Stimulated activated naive CD8-positive, alpha-beta T cell treated with anti-CD3 and anti-CD28 coated beads, Interleukin-15, Interleukin-2, amounts not matched to agents 100 ng/mL and 50 ng/mL, for 24 hours (primary cell): Measurements from ENCODE around the gene OOSP1.
"Not testable (repeated sequence)": the region's sequence is repeated elsewhere in the genome, so short reads cannot be mapped to it uniquely, and the experiment has no call there.

Source experiments
- H3K27ac Mint-ChIP-seq: one replicate; pipeline ENCODE4 v1.8.0; 2021; ENCODE audit warnings: mild to moderate bottlenecking, mixed read lengths
- H3K27me3 Mint-ChIP-seq: one replicate; pipeline ENCODE4 v1.8.0; 2021; ENCODE audit warnings: mixed read lengths
- H3K36me3 Mint-ChIP-seq: one replicate; pipeline ENCODE4 v1.8.0; 2021; ENCODE audit warnings: low read depth, mixed read lengths
- H3K4me1 Mint-ChIP-seq: one replicate; pipeline ENCODE4 v1.8.0; 2021; ENCODE audit warnings: low read depth, mixed read lengths
- H3K4me3 Mint-ChIP-seq: one replicate; pipeline ENCODE4 v1.8.0; 2021; ENCODE audit warnings: mild to moderate bottlenecking, mixed read lengths
- H3K9me3 Mint-ChIP-seq: one replicate; pipeline ENCODE4 v1.8.0; 2021; ENCODE audit warnings: mixed read lengths

Gene OOSP1

GRCh38 chr11:59982037-59982436 lies 43.8 kb downstream of the OOSP1 start:
- peaks cover 25% of the 10 kb centered on the region for H3K27me3 Mint-ChIP-seq
- not testable (repeated sequence) for H3K27ac Mint-ChIP-seq, H3K36me3 Mint-ChIP-seq, H3K4me1 Mint-ChIP-seq, H3K9me3 Mint-ChIP-seq, H3K4me3 Mint-ChIP-seq

DNA sequence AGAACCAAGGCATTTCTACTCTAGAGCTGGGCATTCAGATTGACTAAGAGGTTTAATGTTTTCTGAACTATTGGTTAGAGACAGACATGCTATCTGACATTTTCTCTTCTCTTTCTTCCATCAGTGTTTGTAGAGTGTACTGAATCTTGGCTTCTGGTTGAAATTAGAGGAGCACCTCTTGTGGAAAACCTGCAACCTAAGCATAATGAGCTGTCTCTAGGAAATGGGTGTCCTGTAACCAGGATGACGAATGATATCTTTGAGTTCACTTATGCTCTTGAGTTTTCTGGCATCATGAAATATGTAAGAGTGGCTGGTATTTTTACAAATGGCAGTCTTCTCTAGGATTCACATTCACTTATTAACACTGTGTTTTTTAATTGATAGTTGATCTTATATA lies 45.0 kb downstream of the OOSP1 start:
- Mint-ChIP-seq H3K36me3 (no peaks in the 10 kb centered on the region), H3K4me3 (no peak overlapping the region), H3K27ac (no peak overlapping the region), H3K9me3 (no peaks in the 10 kb centered on the region), H3K27me3 (peaks cover 25% of the 10 kb centered on the region), H3K4me1 (no peaks in the 10 kb centered on the region)

DNA sequence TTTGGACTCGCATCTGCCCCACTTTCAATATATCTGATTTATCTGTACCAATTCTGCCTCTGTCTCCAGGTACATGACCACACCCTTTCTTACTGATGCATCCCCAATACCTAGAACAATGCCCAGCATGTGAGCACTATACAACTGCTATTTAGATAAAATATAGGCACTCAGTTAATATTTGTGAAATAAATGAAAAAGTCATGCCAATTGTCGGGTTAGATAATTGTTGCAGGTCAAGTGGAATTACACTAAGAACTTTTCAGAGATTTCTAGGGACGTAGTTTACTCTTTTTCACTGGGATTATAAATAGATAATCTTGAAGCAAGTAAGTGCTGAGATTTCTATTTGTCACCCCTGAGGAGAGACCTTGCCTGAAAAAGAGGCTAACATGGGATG lies 46.1 kb downstream of the OOSP1 start:
- Mint-ChIP-seq H3K36me3 (no peaks in the 10 kb centered on the region), H3K4me1 (no peaks in the 10 kb centered on the region)

DNA sequence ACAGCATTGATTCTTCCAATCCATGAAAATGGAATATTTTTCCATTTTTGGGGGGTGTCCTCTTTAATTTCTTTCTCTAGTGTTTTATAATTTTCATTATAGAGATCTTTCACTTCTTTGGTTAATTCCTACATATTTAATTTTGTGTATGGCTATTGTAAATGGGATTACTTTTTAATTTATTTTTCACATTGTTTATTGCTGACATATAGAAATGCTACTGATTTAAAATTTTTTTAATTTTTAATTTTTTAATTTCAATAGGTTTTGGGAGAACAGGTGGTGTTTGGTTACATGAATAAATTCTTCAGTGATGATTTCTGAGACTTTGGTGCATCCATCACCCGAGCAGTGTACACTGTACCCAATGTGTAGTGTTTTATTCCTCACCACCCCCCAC lies 52.2 kb downstream of the OOSP1 start:
- H3K27me3 Mint-ChIP-seq = peaks cover 13% of the 10 kb centered on the region
- no peak overlapping the region for H3K27ac Mint-ChIP-seq
- H3K4me1 Mint-ChIP-seq = no peaks in the 10 kb centered on the region
- peaks cover 17% of the 10 kb centered on the region for H3K9me3 Mint-ChIP-seq
- peaks cover 4% of the 10 kb centered on the region for H3K36me3 Mint-ChIP-seq
- no peak overlapping the region for H3K4me3 Mint-ChIP-seq

More for the DNA sequence above, 46.1 kb downstream of the OOSP1 start:
- peaks cover 17% of the 10 kb centered on the region for H3K27me3 Mint-ChIP-seq
- H3K27ac Mint-ChIP-seq = no peak overlapping the region
- H3K4me3 Mint-ChIP-seq = no peak overlapping the region
- no peaks in the 10 kb centered on the region for H3K9me3 Mint-ChIP-seq

GRCh38 chr11:59992425-59992824 lies 54.2 kb downstream of the OOSP1 start:
- Mint-ChIP-seq H3K4me3 (no peak overlapping the region), H3K36me3 (peaks cover 4% of the 10 kb centered on the region), H3K27ac (no peak overlapping the region), H3K27me3 (peaks cover 12% of the 10 kb centered on the region), H3K9me3 (peaks cover 17% of the 10 kb centered on the region), H3K4me1 (no peaks in the 10 kb centered on the region)

DNA sequence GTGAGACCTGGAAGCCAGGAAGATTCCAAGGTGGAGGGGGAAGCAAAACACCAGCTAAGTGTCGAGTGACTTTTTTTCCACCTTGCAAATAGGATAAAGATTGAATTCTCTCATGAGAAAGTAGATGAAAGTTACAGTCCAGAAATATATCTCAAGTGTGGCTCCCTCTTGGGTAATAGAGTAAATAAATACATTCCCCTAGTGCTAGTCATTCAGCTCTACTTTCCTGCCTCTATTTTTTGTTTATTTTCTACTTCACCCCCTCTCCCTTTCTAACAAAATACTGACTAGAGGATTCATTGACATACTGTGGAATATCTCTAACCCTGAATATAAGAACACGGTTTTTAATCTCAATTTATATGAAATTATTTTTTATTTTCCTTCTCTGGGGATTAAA lies 59.6 kb downstream of the OOSP1 start:
- Mint-ChIP-seq H3K4me1 (no peaks in the 10 kb centered on the region), H3K9me3 (no peaks in the 10 kb centered on the region), H3K27ac (no peak overlapping the region), H3K36me3 (no peaks in the 10 kb centered on the region), H3K4me3 (no peak overlapping the region), H3K27me3 (peaks cover 27% of the 10 kb centered on the region)

- Mint-ChIP-seq H3K27me3 (peaks cover 24% of the 10 kb centered on the region), H3K4me3 (no peak overlapping the region), H3K4me1 (no peaks in the 10 kb centered on the region), H3K36me3 (no peaks in the 10 kb centered on the region), H3K9me3 (no peaks in the 10 kb centered on the region), H3K27ac (no peak overlapping the region)
Observed at GRCh38 chr11:59999691-60000090, 61.5 kb downstream of the OOSP1 start.

DNA sequence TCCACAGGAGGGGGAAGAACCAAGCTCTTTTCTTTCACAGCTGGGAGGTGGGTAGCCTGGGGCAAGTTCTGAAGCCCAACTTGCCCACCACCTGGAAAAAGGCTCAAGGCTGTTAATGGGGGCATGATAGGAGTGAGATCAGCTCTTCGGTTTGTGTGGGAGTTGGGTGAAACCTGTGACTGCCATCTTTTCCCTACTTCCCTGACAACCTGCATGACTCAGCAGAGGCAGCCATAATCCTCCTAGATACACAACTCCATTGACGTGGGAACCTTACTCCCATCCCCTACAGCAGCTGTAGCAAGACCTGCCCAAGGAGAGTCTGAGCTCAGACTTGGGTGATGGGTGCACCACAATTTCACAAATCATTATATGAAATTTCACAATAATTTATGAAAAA lies 65.5 kb downstream of the OOSP1 start:
- Mint-ChIP-seq H3K36me3 (no peaks in the 10 kb centered on the region), H3K4me3 (no peak overlapping the region), H3K4me1 (no peaks in the 10 kb centered on the region), H3K27me3 (peaks cover 17% of the 10 kb centered on the region), H3K27ac (no peak overlapping the region), H3K9me3 (no peaks in the 10 kb centered on the region)

GRCh38 chr11:60005360-60005759 lies 67.1 kb downstream of the OOSP1 start:
- Mint-ChIP-seq H3K27me3 (peaks cover 10% of the 10 kb centered on the region), H3K4me3 (no peak overlapping the region), H3K4me1 (no peaks in the 10 kb centered on the region), H3K27ac (no peak overlapping the region), H3K36me3 (no peaks in the 10 kb centered on the region), H3K9me3 (no peaks in the 10 kb centered on the region)
